K562 (cell line): Measurements from ENCODE around the gene CLIP4.

Experiments used
- ERF ChIP-seq: fragments of 450-650 bp; formaldehyde crosslinking; IDR thresholded peaks from 2 replicates; pipeline ENCODE4 v1.4.0; 2020; ENCODE audit warnings: mild to moderate bottlenecking, mixed read lengths
- HDGF ChIP-seq: fragments of 450-650 bp; IDR thresholded peaks from 2 replicates; pipeline ENCODE4 v1.6.1; 2016
- MED1 ChIP-seq: sonication (generic); formaldehyde crosslinking; IDR thresholded peaks from 2 replicates; pipeline ENCODE4 v1.8.1; 2023; ENCODE audit warnings: missing genetic modification reagents, borderline replicate concordance
- SP1 ChIP-seq: sonication (generic); formaldehyde crosslinking; IDR thresholded peaks from 2 replicates; pipeline ENCODE4 v1.8.1; 2022; ENCODE audit warnings: mild to moderate bottlenecking, missing genetic modification reagents
- ZNF174 ChIP-seq: fragments of 250-450 bp; sonication (Bioruptor Pico); IDR thresholded peaks from 2 replicates; pipeline ENCODE4 v1.4.0; 2020; ENCODE audit warnings: mild to moderate bottlenecking

DNA sequence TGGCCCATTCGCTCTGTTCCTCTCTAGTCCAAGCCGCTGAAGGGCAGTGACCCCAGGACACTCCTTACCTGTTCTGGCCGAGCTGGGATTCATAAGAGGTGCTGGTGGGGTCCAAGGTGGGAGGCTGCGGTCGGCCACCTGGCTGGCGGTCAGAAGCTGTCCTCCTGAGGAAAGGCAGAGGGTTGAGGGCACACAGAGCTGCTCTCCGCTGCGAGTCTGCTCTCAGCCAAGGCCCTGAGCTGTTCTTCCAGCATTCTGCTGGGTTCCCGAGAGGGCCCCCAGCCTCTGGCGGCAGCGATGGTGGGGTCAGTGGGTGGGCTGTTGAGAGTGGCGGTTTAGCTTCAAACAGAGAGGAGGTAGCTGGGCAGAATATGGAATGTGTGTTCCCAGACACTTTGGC is 44.7 kb upstream of the CLIP4 start:
- TF ChIP-seq HDGF: no peak
- TF ChIP-seq ERF (CRISPR knock-in tag): no peak
- TF ChIP-seq SP1 (CRISPR knock-in tag): no peak
- no peak for TF ChIP-seq ZNF174 (CRISPR knock-in tag)
- no peak for TF ChIP-seq MED1 (CRISPR knock-in tag)
